OCI-LY1 (cell line): ENCODE measurements around the gene TUBG1.

ENCODE experiments used
- CTCF ChIP-seq: fragments of 200-600 bp; sonication (generic), shearing (Covaris generic); IDR thresholded peaks from 2 replicates; pipeline ENCODE4 v1.5.1; 2017; ENCODE audit warnings: mild to moderate bottlenecking, antibody characterized with exemption, low read length, moderate library complexity, mixed read lengths
- EZH2 ChIP-seq: fragments of 200-600 bp; sonication (generic), shearing (Covaris generic); IDR thresholded peaks from 2 replicates; pipeline ENCODE4 v1.8.0; 2017; ENCODE audit warnings: borderline replicate concordance, mixed run types, mild to moderate bottlenecking, antibody characterized with exemption, low read length, moderate library complexity, mixed read lengths

GRCh38 chr17:42642336-42642735 lies 32.9 kb downstream of the TUBG1 start:
- TF ChIP-seq CTCF (no peak), EZH2 (no peak)
